ENCODE measurements around the gene PLCH1. TPM values are rescaled to one million over a fixed set of nuclear protein-coding genes. Genes with fewer than 3 reads are reported as not detected.

PLCH1 gene
- total RNA-seq, 1 experiment from 2014 or later = 3.8 TPM

GRCh38 chr3:155772801-155773200, 27.9 kb upstream of the PLCH1 start:
- DNase-seq (ENCODE audit: low read depth, low spot score) (no peak), ATAC-seq (no peak)
- H3K9me2 ChIP-seq (ENCODE audit: insufficient read depth) = no peaks in the 10 kb centered on the region
- intact Hi-C loops (cut with micrococcal nuclease) = no loop called here
- H3K4me1 ChIP-seq (ENCODE audit: control insufficient read depth in 1 of 2, insufficient read depth in 2 of 2, low read length in 2 of 2) = no peaks in the 10 kb centered on the region
- no peaks in the 10 kb centered on the region for H3K27me3 ChIP-seq (ENCODE audit: insufficient read depth, low read length)
- peaks cover 5 to 7% of the 10 kb centered on the region in 2 experiments; a peak in 2 of 4 replicates for H3K9me3 ChIP-seq (ENCODE audit: control insufficient read depth in 1 of 2, insufficient read depth in 1 of 2, low read depth in 1 of 2, low read length in 2 of 2)
- H4K20me1 ChIP-seq (ENCODE audit: insufficient read depth) = no peaks in the 10 kb centered on the region
- no peak overlapping the region for H3K4me3 ChIP-seq (replicated peaks in 1 of 2; ENCODE audit: low read depth in 1 of 2, low read length in 2 of 2)
- no peak overlapping the region for H3K27ac ChIP-seq (ENCODE audit: low read depth, low read length)
- no peak overlapping the region for H3K9ac ChIP-seq (ENCODE audit: low read length)
- ChIA-PET CTCF (no interaction called here), POLR2A (interaction anchor here (0.7 kb wide), 1 partner anchor 34 kb away, joined by 3 read pairs; no protein-coding TSS in a partner anchor), RAD21 (ENCODE audit: low non-redundant PET in 1 of 2, low total read pairs in 2 of 2, uncharacterized antibody in 2 of 2, unreplicated experiment in 2 of 2) (no interaction called here)
- BruUV-seq (replicated peaks) = no TSS peak
- no peak for TF ChIP-seq YY1 (IDR thresholded peaks at IDR 0.05; ENCODE audit: extremely low read depth, insufficient replicate concordance, low read depth, low read length)
- H2AFZ ChIP-seq (ENCODE audit: low read depth, low read length, poor library complexity, severe bottlenecking) = no peak overlapping the region
- no peak overlapping the region for H3K4me2 ChIP-seq (ENCODE audit: low read length)
- H3K79me2 ChIP-seq (ENCODE audit: insufficient read depth, low read length) = no peaks in the 10 kb centered on the region
- H3K36me3 ChIP-seq (ENCODE audit: control insufficient read depth in 1 of 2, insufficient read depth in 2 of 2, low read length in 2 of 2) = peaks cover 0 to 7% of the 10 kb centered on the region in 2 experiments; a peak in 2 of 4 replicates

- Histone ChIP-seq H3K36me3 (ENCODE audit: control insufficient read depth in 1 of 2, insufficient read depth in 2 of 2, low read length in 2 of 2) (peaks cover 0 to 7% of the 10 kb centered on the region in 2 experiments; a peak in 2 of 4 replicates), H3K27me3 (ENCODE audit: insufficient read depth, low read length) (no peaks in the 10 kb centered on the region), H4K20me1 (ENCODE audit: insufficient read depth) (no peaks in the 10 kb centered on the region), H3K9me3 (ENCODE audit: control insufficient read depth in 1 of 2, insufficient read depth in 1 of 2, low read depth in 1 of 2, low read length in 2 of 2) (peaks cover 5 to 7% of the 10 kb centered on the region in 2 experiments; a peak in 2 of 4 replicates), H2AFZ (ENCODE audit: low read depth, low read length, poor library complexity, severe bottlenecking) (no peak overlapping the region), H3K4me1 (ENCODE audit: control insufficient read depth in 1 of 2, insufficient read depth in 2 of 2, low read length in 2 of 2) (no peaks in the 10 kb centered on the region), H3K9ac (ENCODE audit: low read length) (no peak overlapping the region), H3K9me2 (ENCODE audit: insufficient read depth) (no peaks in the 10 kb centered on the region), H3K27ac (ENCODE audit: low read depth, low read length) (no peak overlapping the region), H3K4me3 (replicated peaks in 1 of 2; ENCODE audit: low read depth in 1 of 2, low read length in 2 of 2) (no peak overlapping the region), H3K4me2 (ENCODE audit: low read length) (no peak overlapping the region), H3K79me2 (ENCODE audit: insufficient read depth, low read length) (no peaks in the 10 kb centered on the region)
- DNase-seq (ENCODE audit: low read depth, low spot score) = no peak
- ChIA-PET CTCF (no interaction called here), RAD21 (ENCODE audit: low non-redundant PET in 1 of 2, low total read pairs in 2 of 2, uncharacterized antibody in 2 of 2, unreplicated experiment in 2 of 2) (no interaction called here), POLR2A (no interaction called here)
- ATAC-seq = no peak
- intact Hi-C loops (cut with micrococcal nuclease) = no loop called here
- TF ChIP-seq ELF1 (IDR thresholded peaks at IDR 0.05; ENCODE audit: borderline replicate concordance, low read depth) (no peak), ZNF274 (IDR thresholded peaks at IDR 0.05; ENCODE audit: low read depth, low read length) (no peak), SP1 (IDR thresholded peaks at IDR 0.05; ENCODE audit: low read depth) (no peak), POLR2AphosphoS5 (IDR thresholded peaks at IDR 0.05; ENCODE audit: low read depth, low read length) (no peak), FOSL1 (IDR thresholded peaks at IDR 0.05; ENCODE audit: low read depth) (no peak), CEBPB (IDR thresholded peaks at IDR 0.05; ENCODE audit: low read depth) (no peak), ATF3 (IDR thresholded peaks at IDR 0.05) (no peak), SIN3A (IDR thresholded peaks at IDR 0.05; ENCODE audit: low read depth) (no peak), EZH2 (IDR thresholded peaks at IDR 0.05) (no peak), CBX3 (IDR thresholded peaks at IDR 0.05; ENCODE audit: low read depth) (no peak), EGR1 (IDR thresholded peaks at IDR 0.05; ENCODE audit: low read depth) (no peak)
- TF ChIP-seq, protein P1, sequence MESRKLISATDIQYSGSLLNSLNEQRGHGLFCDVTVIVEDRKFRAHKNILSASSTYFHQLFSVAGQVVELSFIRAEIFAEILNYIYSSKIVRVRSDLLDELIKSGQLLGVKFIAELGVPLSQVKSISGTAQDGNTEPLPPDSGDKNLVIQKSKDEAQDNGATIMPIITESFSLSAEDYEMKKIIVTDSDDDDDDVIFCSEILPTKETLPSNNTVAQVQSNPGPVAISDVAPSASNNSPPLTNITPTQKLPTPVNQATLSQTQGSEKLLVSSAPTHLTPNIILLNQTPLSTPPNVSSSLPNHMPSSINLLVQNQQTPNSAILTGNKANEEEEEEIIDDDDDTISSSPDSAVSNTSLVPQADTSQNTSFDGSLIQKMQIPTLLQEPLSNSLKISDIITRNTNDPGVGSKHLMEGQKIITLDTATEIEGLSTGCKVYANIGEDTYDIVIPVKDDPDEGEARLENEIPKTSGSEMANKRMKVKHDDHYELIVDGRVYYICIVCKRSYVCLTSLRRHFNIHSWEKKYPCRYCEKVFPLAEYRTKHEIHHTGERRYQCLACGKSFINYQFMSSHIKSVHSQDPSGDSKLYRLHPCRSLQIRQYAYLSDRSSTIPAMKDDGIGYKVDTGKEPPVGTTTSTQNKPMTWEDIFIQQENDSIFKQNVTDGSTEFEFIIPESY (IDR thresholded peaks at IDR 0.05; ENCODE audit: extremely low read depth, insufficient replicate concordance, low read length) = no peak
- no TSS peak for BruUV-seq (replicated peaks)
Measured at GRCh38 chr3:155771126-155771525, 26.3 kb upstream of the PLCH1 start.
